IMR-90 (cell line): ENCODE measurements around the gene POLR3G. TPM values are rescaled to one million over a fixed set of nuclear protein-coding genes. Genes with fewer than 3 reads are reported as not detected.

Experiments
- ATAC-seq: fragments of 200-7000 bp; cut with Tn5 transposase; 2 replicates; pipeline ENCODE4 v1.9.1; 2020; ENCODE audit warnings: low read depth, mild to moderate bottlenecking, moderate library complexity
- BruUV-seq: library from RNA; stranded (reverse); fragments of 400-500 nt; replicated peaks from 2 replicates; lab custom pipeline; 2021; lab: Mats Ljungman, UMichigan
- CTCF ChIA-PET: fragments of 300-600 bp; formaldehyde crosslinking; extraction: SDS; loops from one replicate; lab custom pipeline; 2021; ENCODE audit warnings: antibody characterized with exemption; lab: Yijun Ruan, JAX
- POLR2A ChIA-PET: fragments of 300-600 bp; sonication (Branson Sonifier 250); formaldehyde crosslinking; loops from one replicate; lab custom pipeline; 2022; ENCODE audit warnings: antibody characterized with exemption; ENCODE audit not compliant: unreplicated experiment; lab: Charles Lee
- DNase-seq: peaks from one replicate; pipeline ENCODE4 v3.0.0; 2013
- H2AFZ ChIP-seq: replicated peaks from 2 replicates; pipeline ENCODE3; 2013; ENCODE audit warnings: low read length, mild to moderate bottlenecking; ENCODE audit not compliant: poor library complexity
- H2AK5ac ChIP-seq: 2 replicates; pipeline ENCODE4 v1.6.1; 2013; ENCODE audit warnings: low read depth, low read length, inconsistent platforms
- H2AK9ac ChIP-seq: replicated peaks from 2 replicates; pipeline ENCODE3; 2013; ENCODE audit warnings: mild to moderate bottlenecking, low read depth, low read length, moderate library complexity; ENCODE audit not compliant: poor library complexity
- H2BK120ac ChIP-seq: 2 replicates; pipeline ENCODE4 v1.6.1; 2013; ENCODE audit warnings: low read depth, low read length, inconsistent platforms
- H2BK15ac ChIP-seq: 3 replicates; pipeline ENCODE4 v1.6.1; 2013; ENCODE audit warnings: low read depth, low read length, inconsistent platforms
- H2BK20ac ChIP-seq: 2 replicates; pipeline ENCODE4 v1.6.1; 2013; ENCODE audit warnings: low read depth, mild to moderate bottlenecking, inconsistent platforms, low read length, moderate library complexity
- H2BK5ac ChIP-seq: 2 replicates; pipeline ENCODE4 v1.6.1; 2013; ENCODE audit warnings: mild to moderate bottlenecking, low read depth, low read length, inconsistent platforms; ENCODE audit not compliant: poor library complexity, severe bottlenecking
- H3K14ac ChIP-seq: replicated peaks from 2 replicates; pipeline ENCODE4 v1.6.1; 2013; ENCODE audit warnings: low read depth, low read length, inconsistent platforms
- H3K18ac ChIP-seq: 2 replicates; pipeline ENCODE4 v1.6.1; 2013; ENCODE audit warnings: low read depth, low read length, control low read depth
- H3K23ac ChIP-seq: 2 replicates; pipeline ENCODE4 v1.6.1; 2013; ENCODE audit warnings: low read depth, low read length, inconsistent platforms
- H3K27ac ChIP-seq: 2 replicates; pipeline ENCODE4 v1.5.1; 2013; ENCODE audit warnings: mild to moderate bottlenecking, control low read depth, low read length; ENCODE audit not compliant: insufficient read depth
- H3K27me3 ChIP-seq: 2 replicates; pipeline ENCODE4 v1.6.1; 2013; ENCODE audit warnings: low read length; ENCODE audit not compliant: control insufficient read depth, insufficient read depth
- H3K36me3 ChIP-seq: 2 replicates; pipeline ENCODE4 v1.6.1; 2013; ENCODE audit warnings: low read length, mixed read lengths; ENCODE audit not compliant: control insufficient read depth, insufficient read depth
- H3K4ac ChIP-seq: 2 replicates; pipeline ENCODE4 v1.6.1; 2013; ENCODE audit warnings: low read depth, low read length, inconsistent platforms
- H3K4me1 ChIP-seq: 2 replicates; pipeline ENCODE4 v1.6.1; 2013; ENCODE audit warnings: low read length, mixed read lengths; ENCODE audit not compliant: control insufficient read depth, insufficient read depth
- H3K4me2 ChIP-seq: 2 replicates; pipeline ENCODE4 v1.6.1; 2013; ENCODE audit warnings: low read depth, mild to moderate bottlenecking, control low read depth, low read length, moderate library complexity
- H3K4me3 ChIP-seq: 2 replicates; pipeline ENCODE4 v1.5.1; 2013; ENCODE audit warnings: low read depth, mild to moderate bottlenecking, control low read depth, low read length, moderate library complexity; ENCODE audit not compliant: insufficient read depth
- H3K56ac ChIP-seq: 2 replicates; pipeline ENCODE4 v1.6.1; 2013; ENCODE audit warnings: low read length, inconsistent platforms; ENCODE audit not compliant: insufficient read depth; ENCODE audit errors: extremely low read depth
- H3K79me1 ChIP-seq, 2 experiments: 2 replicates each; pipeline ENCODE4 v1.6.1; 2013; ENCODE audit warnings: low read length in 2 of 2, inconsistent platforms in 1 of 2, low read depth in 1 of 2
- H3K9ac ChIP-seq: 2 replicates; pipeline ENCODE4 v1.6.1; 2013; ENCODE audit warnings: low read depth, low read length, control low read depth
- H3K9me1 ChIP-seq: 2 replicates; pipeline ENCODE4 v1.6.1; 2013; ENCODE audit warnings: low read length, inconsistent platforms; ENCODE audit not compliant: insufficient read depth
- H3K9me3 ChIP-seq: 2 replicates; pipeline ENCODE4 v1.6.1; 2013; ENCODE audit warnings: low read length; ENCODE audit not compliant: control insufficient read depth, insufficient read depth
- H4K20me1 ChIP-seq: 2 replicates; pipeline ENCODE4 v1.6.1; 2013; ENCODE audit warnings: low read length, inconsistent platforms; ENCODE audit not compliant: insufficient read depth
- H4K5ac ChIP-seq: 2 replicates; pipeline ENCODE4 v1.6.1; 2013; ENCODE audit warnings: mild to moderate bottlenecking, low read depth, low read length, control low read depth
- H4K8ac ChIP-seq, 2 experiments: 2 replicates each; pipeline ENCODE4 v1.6.1; 2013; ENCODE audit warnings: low read depth in 2 of 2, low read length in 2 of 2, control low read depth in 1 of 2, inconsistent platforms in 1 of 2
- H4K91ac ChIP-seq: 2 replicates; pipeline ENCODE4 v1.6.1; 2013; ENCODE audit warnings: low read depth, low read length, inconsistent platforms; ENCODE audit not compliant: insufficient read depth
- BHLHE40 ChIP-seq: fragments of 150-350 bp; IDR thresholded peaks from 2 replicates; pipeline ENCODE4 v1.6.1; 2016; ENCODE audit warnings: mild to moderate bottlenecking, low read depth, low read length
- CHD1 ChIP-seq: IDR thresholded peaks from 2 replicates; pipeline ENCODE4 v1.6.1; 2012; ENCODE audit warnings: low read depth, low read length, improper control_type of control experiment
- CTCF ChIP-seq: conservative IDR thresholded peaks from 2 replicates; pipeline ENCODE4 v1.5.1; 2012; ENCODE audit warnings: mild to moderate bottlenecking, low read depth, low read length, improper control_type of control experiment
- FOS ChIP-seq: fragments of 150-350 bp; IDR thresholded peaks from 2 replicates; pipeline ENCODE4 v1.6.1; 2016; ENCODE audit warnings: low read depth, low read length
- MAFK ChIP-seq: IDR thresholded peaks from 2 replicates; pipeline ENCODE4 v1.6.1; 2012; ENCODE audit warnings: low read depth, low read length, improper control_type of control experiment
- MAZ ChIP-seq: IDR thresholded peaks from 2 replicates; pipeline ENCODE4 v1.6.1; 2012; ENCODE audit warnings: low read depth, mild to moderate bottlenecking, low read length, improper control_type of control experiment, moderate library complexity, borderline replicate concordance
- MXI1 ChIP-seq: IDR thresholded peaks from 2 replicates; pipeline ENCODE4 v1.6.1; 2012; ENCODE audit warnings: low read depth, mild to moderate bottlenecking, low read length, moderate library complexity, borderline replicate concordance
- POLR2A ChIP-seq: IDR thresholded peaks from 2 replicates; pipeline ENCODE4 v1.6.1; 2012; ENCODE audit warnings: mild to moderate bottlenecking, low read depth, low read length
- RAD21 ChIP-seq: IDR thresholded peaks from 2 replicates; pipeline ENCODE4 v1.6.1; 2012; ENCODE audit warnings: low read length, improper control_type of control experiment
- RFX5 ChIP-seq: IDR thresholded peaks from 2 replicates; pipeline ENCODE4 v1.8.0; 2012; ENCODE audit warnings: low read depth, mild to moderate bottlenecking, low read length, moderate library complexity
- SMC3 ChIP-seq: fragments of 150-350 bp; IDR thresholded peaks from 2 replicates; pipeline ENCODE4 v1.6.1; 2016; ENCODE audit warnings: low read depth, mild to moderate bottlenecking, antibody characterized with exemption, low read length, moderate library complexity
- WGBS, 2 experiments: methylation state at CpG; one replicate each; pipeline versions ENCODE4 v1.1.5 to v1.1.7; 2013; ENCODE audit warnings: missing lambda C conversion rate in 2 of 2; ENCODE audit not compliant: insufficient read length in 1 of 2; ENCODE audit errors: extremely low coverage in 2 of 2; 5-methylcytosine and 5-hydroxymethylcytosine counted together
- dilution Hi-C: fragments of 300-500 bp; cut with HindIII; formaldehyde crosslinking; loops from one replicate; pipeline ENCODE4 v1.14.3; 2018; ENCODE audit warnings: low sequenced_read_pairs; ENCODE audit not compliant: unreplicated experiment
- in situ Hi-C: fragments of 300-500 bp; cut with MboI; formaldehyde crosslinking; loops from 3 replicates; pipeline ENCODE4 v1.14.3; 2019; ENCODE audit warnings: low sequenced_read_pairs, inconsistent platforms, mixed read lengths
- intact Hi-C: fragments of 100-400 bp; cut with micrococcal nuclease; formaldehyde crosslinking; loops from 2 replicates; pipeline ENCODE4 v1.10.0; 2022
- polyA plus RNA-seq, 3 experiments: library from polyadenylated mRNA; depleted of rRNA; stranded (reverse); fragments of >200 nt; gene quantifications; 2 replicates each; pipeline ENCODE4 v1.2.3, GENCODE V29; 2012; ENCODE audit warnings: low replicate concordance in 1 of 3
- total RNA-seq: library from RNA; depleted of rRNA; stranded (reverse); fragments of >200 nt; gene quantifications from 2 replicates; pipeline ENCODE4 v1.2.3, GENCODE V29; 2012
- TF ChIP-seq, protein P1 (sequence below): fragments of 150-350 bp; IDR thresholded peaks from 2 replicates; pipeline ENCODE4 v1.6.1; 2016; ENCODE audit warnings: low read depth, mild to moderate bottlenecking, low read length, moderate library complexity, borderline replicate concordance
- TF ChIP-seq, protein P2 (sequence below): fragments of 150-350 bp; IDR thresholded peaks from 2 replicates; pipeline ENCODE4 v1.6.1; 2017; ENCODE audit warnings: mild to moderate bottlenecking, antibody characterized with exemption, low read length, low read depth

Gene POLR3G
- total and polyA plus RNA-seq, 2 of the 4 experiments (the other 2 are of a cell fraction): 10.6 to 11.6 TPM

DNA sequence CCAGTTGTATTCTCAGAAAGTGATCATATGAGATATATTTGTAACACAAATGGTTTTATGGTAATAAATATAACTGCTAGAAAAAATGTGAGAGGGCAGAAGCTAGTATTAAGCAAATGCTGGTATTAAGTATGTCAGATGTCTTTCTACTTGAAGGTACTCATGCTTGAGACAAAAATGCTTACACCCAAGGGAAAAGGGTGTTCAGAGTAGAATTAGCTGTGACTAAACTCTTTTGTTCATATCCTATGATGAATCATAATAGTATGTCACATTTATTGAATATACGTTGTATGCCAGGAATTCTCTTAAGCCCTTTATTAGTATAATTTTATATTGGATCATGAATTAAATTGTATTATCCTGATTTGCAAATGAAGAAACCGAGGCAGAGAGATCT, 86.1 kb downstream of the POLR3G start:
- Histone ChIP-seq H3K4me3 (no peak overlapping the region), H3K9me1 (no peaks in the 10 kb centered on the region), H2BK120ac (no peak overlapping the region), H2AK9ac (no peak overlapping the region), H3K23ac (no peak overlapping the region), H3K18ac (no peak overlapping the region), H2BK15ac (no peak overlapping the region), H2AFZ (no peak overlapping the region), H4K5ac (no peak overlapping the region), H4K8ac (no peak overlapping the region), H3K4me2 (no peak overlapping the region), H3K4me1 (no peaks in the 10 kb centered on the region), H3K4ac (no peak overlapping the region), H3K9me3 (no peaks in the 10 kb centered on the region), H2BK20ac (no peak overlapping the region), H3K27me3 (peaks cover 25% of the 10 kb centered on the region), H4K91ac (no peak overlapping the region), H3K56ac (no peak overlapping the region), H3K27ac (no peak overlapping the region), H3K79me1 (no peaks in the 10 kb centered on the region), H2BK5ac (no peak overlapping the region), H3K14ac (no peak overlapping the region), H3K36me3 (no peaks in the 10 kb centered on the region), H2AK5ac (no peak overlapping the region), H3K9ac (no peak overlapping the region), H4K20me1 (no peaks in the 10 kb centered on the region)
- DNase-seq: no peak
- dilution Hi-C loops (no loop called here), intact Hi-C loops (no loop called here), in situ Hi-C loops (no loop called here)
- ChIA-PET POLR2A (no interaction called here), CTCF (no interaction called here)
- no peak for ATAC-seq
- no CpG with 5 or more reads among the region's 2 CpGs for WGBS, 2 experiments
- BruUV-seq: no TSS peak
- no peak for TF ChIP-seq CTCF
- TF ChIP-seq POLR2A: no peak
- TF ChIP-seq, protein P1, sequence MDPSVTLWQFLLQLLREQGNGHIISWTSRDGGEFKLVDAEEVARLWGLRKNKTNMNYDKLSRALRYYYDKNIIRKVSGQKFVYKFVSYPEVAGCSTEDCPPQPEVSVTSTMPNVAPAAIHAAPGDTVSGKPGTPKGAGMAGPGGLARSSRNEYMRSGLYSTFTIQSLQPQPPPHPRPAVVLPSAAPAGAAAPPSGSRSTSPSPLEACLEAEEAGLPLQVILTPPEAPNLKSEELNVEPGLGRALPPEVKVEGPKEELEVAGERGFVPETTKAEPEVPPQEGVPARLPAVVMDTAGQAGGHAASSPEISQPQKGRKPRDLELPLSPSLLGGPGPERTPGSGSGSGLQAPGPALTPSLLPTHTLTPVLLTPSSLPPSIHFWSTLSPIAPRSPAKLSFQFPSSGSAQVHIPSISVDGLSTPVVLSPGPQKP: no peak
- TF ChIP-seq BHLHE40: no peak
- TF ChIP-seq SMC3: no peak
- TF ChIP-seq MXI1: no peak
- no peak for TF ChIP-seq RFX5
- no peak for TF ChIP-seq RAD21
- TF ChIP-seq MAFK: no peak
- TF ChIP-seq MAZ: no peak
- TF ChIP-seq, protein P2, sequence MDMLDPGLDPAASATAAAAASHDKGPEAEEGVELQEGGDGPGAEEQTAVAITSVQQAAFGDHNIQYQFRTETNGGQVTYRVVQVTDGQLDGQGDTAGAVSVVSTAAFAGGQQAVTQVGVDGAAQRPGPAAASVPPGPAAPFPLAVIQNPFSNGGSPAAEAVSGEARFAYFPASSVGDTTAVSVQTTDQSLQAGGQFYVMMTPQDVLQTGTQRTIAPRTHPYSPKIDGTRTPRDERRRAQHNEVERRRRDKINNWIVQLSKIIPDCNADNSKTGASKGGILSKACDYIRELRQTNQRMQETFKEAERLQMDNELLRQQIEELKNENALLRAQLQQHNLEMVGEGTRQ: no peak
- TF ChIP-seq FOS: no peak
- TF ChIP-seq CHD1: no peak
